HG03565 (cell line): ENCODE data around the gene MSRB3.

Experiments
- ATAC-seq: cut with Tn5 transposase; IDR thresholded peaks from one replicate; pipeline ENCODE4 v1.9.1; 2021; ENCODE audit warnings: mild to moderate bottlenecking, moderate library complexity; ENCODE audit not compliant: unreplicated experiment

MSRB3 gene

GRCh38 chr12:65492998-65493912 is 214.8 kb downstream of the MSRB3 start:
- no peak for ATAC-seq

GRCh38 chr12:65493913-65494245 is 215.4 kb downstream of the MSRB3 start:
- no peak for ATAC-seq

DNA sequence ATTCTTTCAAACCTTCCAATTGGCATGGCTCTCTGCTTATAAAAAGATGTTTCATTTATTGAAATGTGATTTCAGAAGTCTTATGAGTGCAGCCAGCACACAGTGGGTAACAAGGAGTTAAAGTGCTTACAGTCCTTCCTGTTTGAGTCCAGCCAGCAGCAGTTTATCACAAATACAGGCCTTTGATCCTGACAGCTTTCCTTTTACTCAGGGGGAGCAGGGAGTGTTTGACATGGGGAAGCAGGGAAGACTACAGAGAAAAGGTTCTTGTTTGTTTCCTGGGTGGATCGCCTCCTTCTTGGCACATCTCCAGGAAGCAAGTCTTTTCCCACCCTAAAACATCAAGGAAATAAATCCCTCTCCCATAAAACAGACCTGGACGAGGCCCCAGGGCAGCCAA is 216.1 kb downstream of the MSRB3 start:
- no peak for ATAC-seq

GRCh38 chr12:65495233-65495632 is 216.8 kb downstream of the MSRB3 start:
- no peak for ATAC-seq

GRCh38 chr12:65496617-65497016 is 218.1 kb downstream of the MSRB3 start:
- no peak for ATAC-seq

- ATAC-seq, result no peak
Measured at GRCh38 chr12:65497660-65498059, 219.2 kb downstream of the MSRB3 start.

DNA sequence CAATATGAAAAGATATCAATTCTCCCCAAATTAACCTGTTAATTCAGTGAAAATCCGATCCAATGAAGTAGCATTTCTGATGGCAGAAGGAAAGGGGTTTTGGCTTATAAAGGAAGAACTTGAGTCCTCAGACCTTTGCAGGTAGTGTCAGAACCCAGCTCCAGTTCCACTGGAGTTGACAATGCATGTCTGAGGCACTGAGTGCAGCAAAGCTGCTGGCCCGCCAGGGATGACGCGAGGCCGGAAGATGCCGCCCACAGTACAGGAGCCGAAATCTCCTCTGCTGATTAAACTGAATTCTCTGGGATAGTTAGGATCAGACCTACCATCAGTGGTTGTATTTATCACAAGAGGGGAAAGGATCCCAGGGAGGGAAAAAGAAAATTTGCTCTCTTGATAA is 220.7 kb downstream of the MSRB3 start:
- ATAC-seq, result no peak

DNA sequence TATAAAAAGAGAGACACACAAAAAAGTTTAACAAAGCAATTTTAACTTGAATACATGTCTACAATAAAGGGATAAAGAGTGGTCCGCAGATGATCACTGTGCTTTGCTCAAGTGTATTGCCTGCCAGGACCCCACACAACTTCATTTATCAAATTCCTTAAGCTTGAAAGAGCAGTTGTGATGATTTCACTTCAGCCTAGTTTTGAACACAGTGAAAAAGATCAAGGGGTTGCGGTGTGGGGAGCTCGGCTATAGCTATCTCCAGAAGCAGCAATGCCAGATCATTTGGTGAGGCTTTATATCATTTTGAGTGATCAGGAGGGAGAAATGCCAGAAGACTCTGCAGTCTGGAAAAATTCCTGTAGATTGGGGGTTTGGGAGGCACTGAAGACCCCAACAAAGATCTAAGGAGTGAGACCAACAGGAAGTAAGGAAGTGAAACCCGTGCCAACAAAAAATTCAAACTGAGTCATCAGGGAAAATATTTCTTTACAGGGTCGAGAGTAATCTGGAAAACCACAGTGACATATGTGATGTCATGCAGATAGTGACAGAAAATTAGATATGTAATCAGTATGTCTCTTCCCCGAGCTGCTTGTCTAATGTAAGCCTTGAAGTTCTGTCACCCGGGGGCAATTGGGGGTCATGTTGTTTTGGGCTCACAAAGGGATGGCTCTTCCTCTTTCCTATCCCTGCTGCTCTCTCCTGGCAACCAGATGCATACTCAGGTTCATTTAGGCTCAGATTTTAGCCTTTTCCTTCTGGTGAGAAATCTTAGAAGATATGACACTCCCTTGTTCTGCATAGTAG is 221.8 kb downstream of the MSRB3 start:
- ATAC-seq, result no peak

GRCh38 chr12:65501093-65501621 is 222.7 kb downstream of the MSRB3 start:
- no peak for ATAC-seq

DNA sequence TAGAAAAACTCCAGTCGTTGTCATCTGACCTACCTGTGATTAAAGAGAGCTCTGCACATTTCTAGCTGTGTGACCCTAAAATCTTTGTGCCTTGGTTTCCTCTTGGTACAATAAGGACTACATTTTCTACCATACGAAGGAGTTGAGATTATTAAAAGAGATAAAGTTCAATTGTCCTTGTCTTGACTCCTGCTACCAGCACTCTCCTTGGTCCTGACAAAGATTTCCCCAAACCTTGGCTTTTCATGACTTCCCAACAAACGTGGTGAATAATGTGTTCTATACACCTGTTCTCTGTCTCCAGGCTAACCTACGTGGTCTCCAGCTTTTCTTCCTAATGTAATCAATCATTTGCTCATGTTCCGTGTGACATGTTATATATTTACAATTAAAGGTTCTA is 223.5 kb downstream of the MSRB3 start:
- no peak for ATAC-seq

GRCh38 chr12:65504417-65504816 is 225.9 kb downstream of the MSRB3 start:
- ATAC-seq, result no peak

- ATAC-seq, result no peak
Measured at GRCh38 chr12:65505386-65506121, 227.1 kb downstream of the MSRB3 start.

GRCh38 chr12:65508276-65509035 is 230.0 kb downstream of the MSRB3 start:
- ATAC-seq, result no peak

DNA sequence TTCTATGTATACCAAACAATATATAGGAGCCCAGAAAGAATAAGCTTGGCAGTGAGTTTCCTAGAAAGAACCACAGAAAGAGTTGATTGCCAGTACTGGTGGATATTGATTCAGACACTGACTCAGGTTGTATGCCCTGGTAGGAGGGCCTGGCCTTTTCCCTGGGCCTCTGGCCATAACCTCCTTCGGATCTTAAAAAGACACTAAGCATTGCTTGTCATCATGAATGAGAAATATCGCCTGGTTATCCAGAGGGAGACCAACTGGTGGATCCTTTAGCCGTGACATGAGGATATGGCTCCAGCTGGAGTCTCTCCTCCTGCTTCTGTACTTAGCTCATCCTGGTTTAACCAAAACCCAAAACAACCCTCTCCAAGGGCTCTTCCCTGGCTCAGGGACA is 231.5 kb downstream of the MSRB3 start:
- ATAC-seq, result no peak

- no peak for ATAC-seq
Measured at GRCh38 chr12:65510584-65511050, 232.1 kb downstream of the MSRB3 start.

GRCh38 chr12:65511134-65511834 is 232.8 kb downstream of the MSRB3 start:
- ATAC-seq, result no peak

DNA sequence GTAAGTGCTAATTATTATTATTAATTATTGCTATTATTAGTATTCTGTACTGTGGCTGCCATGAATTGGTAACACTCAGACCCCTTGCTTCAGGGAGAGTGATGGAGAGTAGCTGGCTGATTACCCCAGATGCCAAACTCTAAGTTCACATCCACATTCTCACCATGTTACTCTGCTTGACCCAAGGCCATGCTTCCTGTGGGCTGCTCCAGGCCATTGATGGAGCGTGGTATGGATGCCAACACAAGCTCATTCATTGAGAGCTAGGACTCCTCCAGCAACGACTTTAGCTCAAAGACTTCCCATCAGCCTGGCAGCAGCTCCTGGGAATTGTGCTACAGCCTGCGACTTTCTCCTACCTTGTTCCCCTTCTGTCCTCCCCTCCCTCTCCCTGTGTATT is 233.4 kb downstream of the MSRB3 start:
- no peak for ATAC-seq
